SK-N-MC (cell line): ENCODE results near the gene RMDN2.

Experiments used
- EZH2 ChIP-seq: fragments of 200-600 bp; sonication (generic); IDR thresholded peaks from one replicate; pipeline ENCODE4 v1.6.1; 2017; ENCODE audit warnings: antibody characterized with exemption
- FOXP2 ChIP-seq: optimal IDR thresholded peaks from 2 replicates; pipeline ENCODE3; 2011; ENCODE audit warnings: mild to moderate bottlenecking, moderate library complexity; ENCODE audit not compliant: insufficient read depth; ENCODE audit errors: extremely low read length, control extremely low read depth
- POLR2AphosphoS5 ChIP-seq: IDR thresholded peaks from 2 replicates; pipeline ENCODE4 v1.6.1; 2012; ENCODE audit warnings: mild to moderate bottlenecking, low read depth, low read length, borderline replicate concordance

GRCh38 chr2:37893327-37893726, 31.8 kb upstream of the RMDN2 start:
- no peak for TF ChIP-seq POLR2AphosphoS5
- no peak for TF ChIP-seq EZH2
- TF ChIP-seq FOXP2, result no peak
